H1 (cell line): ENCODE measurements around the gene KRTAP10-2. TPM values are rescaled to one million over a fixed set of nuclear protein-coding genes. Genes with fewer than 3 reads are reported as not detected.

ENCODE experiments used
- CTCF ChIA-PET: fragments of 300-600 bp; sonication (Branson Sonifier 250); formaldehyde crosslinking; loops from one replicate; lab custom pipeline; 2021; ENCODE audit not compliant: partially characterized antibody; lab: Charles Lee
- POLR2A ChIA-PET: fragments of 300-600 bp; sonication (Branson Sonifier 250); formaldehyde crosslinking; loops from one replicate; lab custom pipeline; 2021; ENCODE audit warnings: inconsistent platforms; ENCODE audit not compliant: partially characterized antibody; lab: Charles Lee
- DNase-seq, 2 experiments: peaks; one replicate each; pipeline versions ENCODE4 v3.0.0 to v3.0.0-alpha.2; 2010 to 2022; ENCODE audit warnings: low spot score in 2 of 2, low read depth in 1 of 2, mixed read lengths in 1 of 2
- FAIRE-seq: peaks from 2 replicates; lab custom pipeline; 2011; peaks lifted over from hg19 to GRCh38; lab: Jason Lieb, UNC
- H2AFZ ChIP-seq: 2 replicates; pipeline ENCODE4 v1.8.1; 2012; ENCODE audit warnings: low read length, inconsistent platforms
- H2AK5ac ChIP-seq: 2 replicates; pipeline ENCODE4 v1.6.1; 2013; ENCODE audit warnings: low read depth, low read length
- H2BK120ac ChIP-seq: replicated peaks from 2 replicates; pipeline ENCODE3; 2013; ENCODE audit warnings: low read depth, low read length, inconsistent platforms
- H2BK12ac ChIP-seq: 2 replicates; pipeline ENCODE4 v1.6.1; 2013; ENCODE audit warnings: low read depth, low read length
- H2BK15ac ChIP-seq: 2 replicates; pipeline ENCODE4 v1.6.1; 2013; ENCODE audit warnings: low read length
- H2BK20ac ChIP-seq: 2 replicates; pipeline ENCODE4 v1.6.1; 2013; ENCODE audit warnings: low read length
- H2BK5ac ChIP-seq: 2 replicates; pipeline ENCODE4 v1.6.1; 2013; ENCODE audit warnings: low read depth, low read length
- H3K14ac ChIP-seq: 2 replicates; pipeline ENCODE4 v1.6.1; 2013; ENCODE audit warnings: inconsistent platforms; ENCODE audit not compliant: insufficient read length
- H3K18ac ChIP-seq: 2 replicates; pipeline ENCODE4 v1.6.1; 2013; ENCODE audit warnings: low read length; ENCODE audit errors: extremely low read depth
- H3K23ac ChIP-seq: 2 replicates; pipeline ENCODE4 v1.6.1; 2013; ENCODE audit warnings: inconsistent platforms; ENCODE audit not compliant: insufficient read length
- H3K23me2 ChIP-seq: 2 replicates; pipeline ENCODE4 v1.6.1; 2013; ENCODE audit warnings: low read depth, low read length
- H3K27ac ChIP-seq: 2 replicates; pipeline ENCODE4 v1.6.1; 2011; ENCODE audit warnings: low read depth, low read length, inconsistent platforms
- H3K27me3 ChIP-seq, 4 experiments: replicated peaks in 1 of 4; 1 replicate in 1 of 4; 2 replicates in 3 of 4; pipeline versions ENCODE4 v1.6.1 to v1.8.1; 2011 to 2013; ENCODE audit warnings: low read length in 3 of 4, mild to moderate bottlenecking in 3 of 4, inconsistent platforms in 2 of 4, mixed read lengths in 2 of 4, moderate library complexity in 1 of 4; ENCODE audit not compliant: control insufficient read depth in 3 of 4, insufficient read depth in 3 of 4; ENCODE audit errors: extremely low read depth in 1 of 4
- H3K36me3 ChIP-seq, 4 experiments: 2 replicates each; pipeline versions ENCODE4 v1.6.1 to v1.8.1; 2011 to 2013; ENCODE audit warnings: mild to moderate bottlenecking in 4 of 4, low read length in 3 of 4, moderate library complexity in 2 of 4, control low read depth in 1 of 4, inconsistent platforms in 1 of 4; ENCODE audit not compliant: insufficient read depth in 4 of 4, control insufficient read depth in 2 of 4
- H3K4ac ChIP-seq: replicated peaks from 2 replicates; pipeline ENCODE3; 2013; ENCODE audit warnings: low read length, low read depth, mixed read lengths, inconsistent platforms; ENCODE audit not compliant: insufficient read length
- H3K4me1 ChIP-seq, 4 experiments: replicated peaks in 1 of 4; 1 replicate in 1 of 4; 2 replicates in 3 of 4; pipeline versions ENCODE4 v1.6.1 to v1.8.1; 2011 to 2013; ENCODE audit warnings: low read length in 3 of 4, inconsistent platforms in 2 of 4, mixed read lengths in 1 of 4; ENCODE audit not compliant: insufficient read depth in 4 of 4, control insufficient read depth in 3 of 4
- H3K4me2 ChIP-seq, 2 experiments: 2 replicates each; pipeline versions ENCODE4 v1.6.1 to v1.8.1; 2011 to 2013; ENCODE audit warnings: low read depth in 2 of 2, low read length in 2 of 2, control low read depth in 1 of 2, inconsistent platforms in 1 of 2, mild to moderate bottlenecking in 1 of 2; ENCODE audit not compliant: insufficient read depth in 1 of 2
- H3K4me3 ChIP-seq, 4 experiments: fragments of 200-600, 300-600 bp in 1 of 4; sonication (generic), shearing (Covaris generic), sonication (Bioruptor Twin) in 1 of 4; 2 replicates each; pipeline versions ENCODE4 v1.5.1 to v1.8.1; 2011 to 2016; ENCODE audit warnings: low read length in 4 of 4, low read depth in 3 of 4, control low read depth in 2 of 4, inconsistent platforms in 2 of 4, mild to moderate bottlenecking in 2 of 4, mixed read lengths in 1 of 4, moderate library complexity in 1 of 4; ENCODE audit not compliant: insufficient read depth in 2 of 4; ENCODE audit errors: extremely low read depth in 1 of 4
- H3K56ac ChIP-seq: replicated peaks from 2 replicates; pipeline ENCODE3; 2013; ENCODE audit warnings: low read depth, mild to moderate bottlenecking, mixed read lengths, low read length, inconsistent platforms; ENCODE audit not compliant: insufficient read length
- H3K79me1 ChIP-seq: 2 replicates; pipeline ENCODE4 v1.6.1; 2013; ENCODE audit warnings: low read depth, low read length, control low read depth
- H3K79me2 ChIP-seq, 2 experiments: 2 replicates each; pipeline versions ENCODE4 v1.6.1 to v1.8.1; 2012 to 2013; ENCODE audit warnings: low read length in 2 of 2, mild to moderate bottlenecking in 2 of 2, inconsistent platforms in 1 of 2; ENCODE audit not compliant: insufficient read depth in 2 of 2, control insufficient read depth in 1 of 2
- H3K9ac ChIP-seq, 4 experiments: replicated peaks in 1 of 4; 1 replicate in 1 of 4; 2 replicates in 3 of 4; pipeline versions ENCODE4 v1.6.1 to v1.8.1; 2011 to 2013; ENCODE audit warnings: low read depth in 3 of 4, low read length in 3 of 4, control low read depth in 2 of 4, mild to moderate bottlenecking in 2 of 4, moderate library complexity in 2 of 4, inconsistent platforms in 1 of 4; ENCODE audit errors: extremely low read depth in 1 of 4
- H3K9me3 ChIP-seq, 2 experiments: 2 replicates each; pipeline versions ENCODE4 v1.6.1 to v1.8.1; 2012 to 2013; ENCODE audit warnings: mild to moderate bottlenecking in 2 of 2, moderate library complexity in 2 of 2, control low read depth in 1 of 2, inconsistent platforms in 1 of 2, low read depth in 1 of 2, low read length in 1 of 2, mixed read lengths in 1 of 2; ENCODE audit not compliant: insufficient read depth in 2 of 2
- H4K20me1 ChIP-seq, 2 experiments: replicated peaks in 1 of 2; 2 replicates each; pipeline versions ENCODE3 to v1.8.1; 2011 to 2013; ENCODE audit warnings: inconsistent platforms in 2 of 2, low read length in 2 of 2, mild to moderate bottlenecking in 1 of 2; ENCODE audit not compliant: insufficient read depth in 2 of 2, control insufficient read depth in 1 of 2
- H4K5ac ChIP-seq: 2 replicates; pipeline ENCODE4 v1.6.1; 2013; ENCODE audit warnings: low read length, low read depth, mixed read lengths, inconsistent platforms; ENCODE audit not compliant: insufficient read length
- H4K8ac ChIP-seq: 2 replicates; pipeline ENCODE4 v1.8.0; 2013; ENCODE audit warnings: mild to moderate bottlenecking, moderate library complexity, low read length, inconsistent platforms; ENCODE audit not compliant: insufficient read depth; ENCODE audit errors: extremely low read depth
- H4K91ac ChIP-seq: replicated peaks from 2 replicates; pipeline ENCODE3; 2013; ENCODE audit warnings: low read length, mixed read lengths, inconsistent platforms; ENCODE audit not compliant: insufficient read length
- ATF2 ChIP-seq: IDR thresholded peaks from 2 replicates; pipeline ENCODE4 v1.6.1; 2012; ENCODE audit warnings: low read length, inconsistent platforms
- SIX5 ChIP-seq: IDR thresholded peaks from 2 replicates; pipeline ENCODE4 v1.6.1; 2011; ENCODE audit warnings: mild to moderate bottlenecking, low read depth, low read length
- USF2 ChIP-seq: IDR thresholded peaks from 2 replicates; pipeline ENCODE4 v1.6.1; 2011; ENCODE audit warnings: low read length, improper control_type of control experiment
- WGBS, 2 experiments: shearing (Covaris generic) in 1 of 2; methylation state at CpG; one replicate each; pipeline versions ENCODE4 v1.1.6 to v1.1.7; 2013 to 2015; ENCODE audit warnings: low lambda C conversion rate in 2 of 2, mixed read lengths in 2 of 2, inconsistent platforms in 1 of 2, low coverage in 1 of 2, missing lambda C conversion rate in 1 of 2; ENCODE audit not compliant: insufficient replicate concordance in 2 of 2, insufficient coverage in 1 of 2, insufficient read length in 1 of 2; ENCODE audit errors: extremely low coverage in 1 of 2, missing lambda C conversion rate in 1 of 2; 5-methylcytosine and 5-hydroxymethylcytosine counted together
- polyA plus RNA-seq, 7 experiments: library from polyadenylated mRNA; depleted of rRNA in 3 of 7; stranded (reverse) in 5 of 7; unstranded in 2 of 7; fragments of >200 nt in 5 of 7; fragments of 200-250 nt in 2 of 7; gene quantifications; 1 replicate in 5 of 7; 2 replicates in 1 of 7; 4 replicates in 1 of 7; pipeline versions ENCODE4 v1.2.1 to v1.2.3, GENCODE V29; 2011 to 2013; ENCODE audit warnings: missing spikeins in 2 of 7, mixed read lengths in 2 of 7
- total RNA-seq: library from RNA; stranded (reverse); fragmentation: NEBNext Ultra II Directional; extraction: Animal tissue kit (Norgen Biotek cat#: 25700); gene quantifications from 2 replicates; pipeline ENCODE4 v1.2.1, GENCODE V29; 2021

The KRTAP10-2 gene
- total and polyA plus RNA-seq, 2 of the 8 experiments (the other 6 are each of a cell fraction or from before 2014, with no cell fraction given) = 0.11 TPM; not detected in 1

GRCh38 chr21:44564886-44565598, 13.7 kb upstream of the KRTAP10-2 start:
- WGBS, 2 experiments = 41% methylated on average over 1 of the region's 1 CpG; no CpG with 5 or more reads in 1 of the 2 experiments
- no peak overlapping the region for H2BK5ac ChIP-seq
- DNase-seq = no peak
- no peaks in the 10 kb centered on the region for H3K27me3 ChIP-seq
- ChIA-PET CTCF (no interaction called here), POLR2A (no interaction called here)
- H4K5ac ChIP-seq = no peak overlapping the region
- H2BK20ac ChIP-seq = no peak overlapping the region
- no peak overlapping the region for H3K4me2 ChIP-seq
- no peak overlapping the region for H4K91ac ChIP-seq
- H3K4me1 ChIP-seq = peaks cover 0 to 3% (median 0%) of the 10 kb centered on the region in 4 experiments; a peak in 1 of 7 replicates
- H3K79me2 ChIP-seq = no peaks in the 10 kb centered on the region
- H3K23ac ChIP-seq = no peak overlapping the region
- H3K23me2 ChIP-seq = no peaks in the 10 kb centered on the region
- H2BK15ac ChIP-seq = no peak overlapping the region
- H3K27ac ChIP-seq = no peak overlapping the region
- no peak overlapping the region for H2AFZ ChIP-seq
- no peak overlapping the region for H3K56ac ChIP-seq
- H3K18ac ChIP-seq = no peak overlapping the region
- H3K4me3 ChIP-seq = no peak overlapping the region
- FAIRE-seq = no peak
- no peaks in the 10 kb centered on the region for H3K79me1 ChIP-seq
- no peak overlapping the region for H4K8ac ChIP-seq
- H2AK5ac ChIP-seq = no peak overlapping the region
- H3K9me3 ChIP-seq = no peaks in the 10 kb centered on the region
- H3K9ac ChIP-seq = no peak overlapping the region
- H3K14ac ChIP-seq = no peak overlapping the region
- H3K4ac ChIP-seq = no peak overlapping the region
- H3K36me3 ChIP-seq = no peaks in the 10 kb centered on the region
- H4K20me1 ChIP-seq = no peaks in the 10 kb centered on the region
- no peak for TF ChIP-seq ATF2
- no peak for TF ChIP-seq USF2
- no peak for TF ChIP-seq SIX5
- TF ChIP-seq, all 59 proteins: peak for 0
- no peak overlapping the region for H2BK120ac ChIP-seq
- no peak overlapping the region for H2BK12ac ChIP-seq
